MM.1S (cell line): ENCODE results near the gene ZNF516.

Source experiments
- DNase-seq: peaks from one replicate; pipeline ENCODE4 v3.0.0-alpha.2; 2015
- H2AFZ ChIP-seq: fragments of 300-600 bp; sonication (generic); 2 replicates; pipeline ENCODE4 v1.6.0; 2016; ENCODE audit warnings: antibody characterized with exemption, low read length
- H3F3A ChIP-seq: fragments of 300-600 bp; sonication (generic); 2 replicates; pipeline ENCODE4 v1.6.1; 2016; ENCODE audit warnings: mild to moderate bottlenecking, antibody characterized with exemption, low read length, moderate library complexity, mixed read lengths; ENCODE audit not compliant: insufficient read depth
- H3K27ac ChIP-seq: fragments of 300-600 bp; sonication (generic); 2 replicates; pipeline ENCODE4 v1.5.1; 2016; ENCODE audit warnings: mild to moderate bottlenecking, low read length
- H3K27me3 ChIP-seq: fragments of 300-600 bp; sonication (generic); replicated peaks from 2 replicates; pipeline ENCODE4 v1.6.0; 2016; ENCODE audit warnings: low read length; ENCODE audit not compliant: insufficient read depth
- H3K36me3 ChIP-seq: fragments of 300-600 bp; sonication (generic); replicated peaks from 2 replicates; pipeline ENCODE4 v1.6.1; 2016; ENCODE audit warnings: mild to moderate bottlenecking, low read length, mixed read lengths; ENCODE audit not compliant: insufficient read depth
- H3K4me1 ChIP-seq: fragments of 300-600 bp; sonication (generic); 2 replicates; pipeline ENCODE4 v1.6.1; 2016; ENCODE audit warnings: low read length, mixed read lengths
- H3K4me2 ChIP-seq: fragments of 300-600 bp; sonication (generic); 2 replicates; pipeline ENCODE4 v1.6.0; 2016; ENCODE audit warnings: low read depth, low read length
- H3K4me3 ChIP-seq: fragments of 300-600 bp; sonication (generic); 2 replicates; pipeline ENCODE4 v1.5.1; 2016; ENCODE audit warnings: low read length, mixed read lengths
- H3K79me2 ChIP-seq: fragments of 300-600 bp; sonication (generic); 2 replicates; pipeline ENCODE4 v1.6.1; 2016; ENCODE audit warnings: mixed run types, low read length, mixed read lengths
- H3K9ac ChIP-seq: fragments of 300-600 bp; sonication (generic); 2 replicates; pipeline ENCODE4 v1.6.1; 2016; ENCODE audit warnings: low read length, mixed read lengths
- H3K9me2 ChIP-seq: fragments of 300-600 bp; sonication (generic); replicated peaks from 2 replicates; pipeline ENCODE4 v1.6.1; 2016; ENCODE audit warnings: mild to moderate bottlenecking, low read length, mixed read lengths; ENCODE audit not compliant: insufficient read depth
- H3K9me3 ChIP-seq: fragments of 300-600 bp; sonication (generic); replicated peaks from 2 replicates; pipeline ENCODE4 v1.6.1; 2016; ENCODE audit warnings: mild to moderate bottlenecking, low read length, mixed read lengths; ENCODE audit not compliant: insufficient read depth
- H4K20me1 ChIP-seq: fragments of 300-600 bp; sonication (generic); 2 replicates; pipeline ENCODE4 v1.6.1; 2016; ENCODE audit warnings: mild to moderate bottlenecking, low read length, moderate library complexity, mixed read lengths; ENCODE audit not compliant: insufficient read depth
- EZH2 ChIP-seq: fragments of 300-600 bp; sonication (generic); optimal IDR thresholded peaks from 2 replicates; pipeline ENCODE3; 2017; ENCODE audit warnings: low read depth, mild to moderate bottlenecking, antibody characterized with exemption, low read length, mixed read lengths
- EZH2phosphoT487 ChIP-seq: fragments of 300-600 bp; sonication (generic); IDR thresholded peaks from 2 replicates; pipeline ENCODE4 v1.6.1; 2018; ENCODE audit warnings: antibody characterized with exemption, low read length
- TF ChIP-seq, protein P1 (sequence below): fragments of 300-600 bp; sonication (generic); IDR thresholded peaks from 2 replicates; pipeline ENCODE4 v1.5.1; 2016; ENCODE audit warnings: antibody characterized with exemption, low read length, mixed read lengths

The ZNF516 gene

DNA sequence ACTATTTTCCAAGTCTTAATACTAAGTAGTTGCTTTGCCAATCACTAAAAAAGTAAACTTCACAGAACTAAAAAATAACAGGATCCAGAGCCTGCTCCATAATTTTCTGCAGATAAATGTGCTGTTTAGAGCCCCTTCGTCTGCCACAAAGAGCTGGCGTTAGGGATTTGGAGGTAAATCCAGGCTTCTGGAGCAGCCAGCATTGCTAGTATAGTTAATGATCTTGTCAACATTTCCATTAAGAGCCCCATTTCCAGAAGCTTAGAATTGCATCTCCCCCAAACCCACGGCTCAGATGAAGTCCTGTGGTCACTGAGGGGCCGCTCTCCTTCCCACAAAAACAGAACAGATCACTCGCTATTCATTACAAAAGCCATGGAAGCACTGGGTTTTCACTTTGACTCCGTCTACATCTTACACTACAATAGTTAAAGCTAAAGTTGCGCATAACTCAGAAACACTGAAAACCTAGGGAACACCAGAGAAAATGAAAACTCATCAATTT, 41.9 kb downstream of the ZNF516 start:
- no peak overlapping the region for H3K4me2 ChIP-seq
- H4K20me1 ChIP-seq = no peaks in the 10 kb centered on the region
- H3K27ac ChIP-seq = no peak overlapping the region
- no peaks in the 10 kb centered on the region for H3K36me3 ChIP-seq
- H3K79me2 ChIP-seq = no peaks in the 10 kb centered on the region
- H3K9me3 ChIP-seq = no peaks in the 10 kb centered on the region
- no peaks in the 10 kb centered on the region for H3K9me2 ChIP-seq
- H3K4me3 ChIP-seq = no peak overlapping the region
- no peaks in the 10 kb centered on the region for H3K4me1 ChIP-seq
- H3F3A ChIP-seq = no peaks in the 10 kb centered on the region
- no peak for TF ChIP-seq EZH2
- TF ChIP-seq, protein P1, sequence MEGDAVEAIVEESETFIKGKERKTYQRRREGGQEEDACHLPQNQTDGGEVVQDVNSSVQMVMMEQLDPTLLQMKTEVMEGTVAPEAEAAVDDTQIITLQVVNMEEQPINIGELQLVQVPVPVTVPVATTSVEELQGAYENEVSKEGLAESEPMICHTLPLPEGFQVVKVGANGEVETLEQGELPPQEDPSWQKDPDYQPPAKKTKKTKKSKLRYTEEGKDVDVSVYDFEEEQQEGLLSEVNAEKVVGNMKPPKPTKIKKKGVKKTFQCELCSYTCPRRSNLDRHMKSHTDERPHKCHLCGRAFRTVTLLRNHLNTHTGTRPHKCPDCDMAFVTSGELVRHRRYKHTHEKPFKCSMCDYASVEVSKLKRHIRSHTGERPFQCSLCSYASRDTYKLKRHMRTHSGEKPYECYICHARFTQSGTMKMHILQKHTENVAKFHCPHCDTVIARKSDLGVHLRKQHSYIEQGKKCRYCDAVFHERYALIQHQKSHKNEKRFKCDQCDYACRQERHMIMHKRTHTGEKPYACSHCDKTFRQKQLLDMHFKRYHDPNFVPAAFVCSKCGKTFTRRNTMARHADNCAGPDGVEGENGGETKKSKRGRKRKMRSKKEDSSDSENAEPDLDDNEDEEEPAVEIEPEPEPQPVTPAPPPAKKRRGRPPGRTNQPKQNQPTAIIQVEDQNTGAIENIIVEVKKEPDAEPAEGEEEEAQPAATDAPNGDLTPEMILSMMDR = no peak
- no peak for TF ChIP-seq EZH2phosphoT487
- H2AFZ ChIP-seq = no peak overlapping the region
- DNase-seq = no peak
- H3K9ac ChIP-seq = no peak overlapping the region
- H3K27me3 ChIP-seq = no peaks in the 10 kb centered on the region

DNA sequence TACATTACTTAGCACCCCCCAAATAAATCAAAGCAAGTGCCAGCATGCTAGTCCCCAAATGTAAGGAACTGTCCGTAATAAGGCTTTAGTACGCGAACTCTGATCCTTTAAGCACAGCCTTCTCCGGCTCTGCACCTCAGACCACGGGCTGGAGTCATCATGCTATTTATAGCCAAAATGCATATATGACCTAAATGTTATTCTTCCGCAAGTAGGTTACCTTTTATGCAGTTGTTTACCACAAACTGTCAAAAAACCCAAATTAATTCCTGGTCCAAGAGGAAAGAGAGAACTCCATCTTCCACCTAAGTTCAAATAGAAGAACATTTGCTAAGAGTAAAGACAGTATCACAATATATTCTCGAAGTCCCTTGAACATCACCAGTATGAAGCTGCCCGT, 42.7 kb downstream of the ZNF516 start:
- Histone ChIP-seq H4K20me1 (no peaks in the 10 kb centered on the region), H3F3A (no peaks in the 10 kb centered on the region), H3K4me1 (no peaks in the 10 kb centered on the region), H3K9me3 (no peaks in the 10 kb centered on the region), H3K4me3 (no peak overlapping the region), H3K9me2 (no peaks in the 10 kb centered on the region), H3K4me2 (no peak overlapping the region), H3K27me3 (no peaks in the 10 kb centered on the region), H3K79me2 (no peaks in the 10 kb centered on the region), H3K9ac (no peak overlapping the region), H2AFZ (no peak overlapping the region), H3K27ac (no peak overlapping the region), H3K36me3 (no peaks in the 10 kb centered on the region)
- DNase-seq = no peak
- no peak for TF ChIP-seq EZH2phosphoT487
- no peak for TF ChIP-seq EZH2
- TF ChIP-seq, protein P1 = no peak

DNA sequence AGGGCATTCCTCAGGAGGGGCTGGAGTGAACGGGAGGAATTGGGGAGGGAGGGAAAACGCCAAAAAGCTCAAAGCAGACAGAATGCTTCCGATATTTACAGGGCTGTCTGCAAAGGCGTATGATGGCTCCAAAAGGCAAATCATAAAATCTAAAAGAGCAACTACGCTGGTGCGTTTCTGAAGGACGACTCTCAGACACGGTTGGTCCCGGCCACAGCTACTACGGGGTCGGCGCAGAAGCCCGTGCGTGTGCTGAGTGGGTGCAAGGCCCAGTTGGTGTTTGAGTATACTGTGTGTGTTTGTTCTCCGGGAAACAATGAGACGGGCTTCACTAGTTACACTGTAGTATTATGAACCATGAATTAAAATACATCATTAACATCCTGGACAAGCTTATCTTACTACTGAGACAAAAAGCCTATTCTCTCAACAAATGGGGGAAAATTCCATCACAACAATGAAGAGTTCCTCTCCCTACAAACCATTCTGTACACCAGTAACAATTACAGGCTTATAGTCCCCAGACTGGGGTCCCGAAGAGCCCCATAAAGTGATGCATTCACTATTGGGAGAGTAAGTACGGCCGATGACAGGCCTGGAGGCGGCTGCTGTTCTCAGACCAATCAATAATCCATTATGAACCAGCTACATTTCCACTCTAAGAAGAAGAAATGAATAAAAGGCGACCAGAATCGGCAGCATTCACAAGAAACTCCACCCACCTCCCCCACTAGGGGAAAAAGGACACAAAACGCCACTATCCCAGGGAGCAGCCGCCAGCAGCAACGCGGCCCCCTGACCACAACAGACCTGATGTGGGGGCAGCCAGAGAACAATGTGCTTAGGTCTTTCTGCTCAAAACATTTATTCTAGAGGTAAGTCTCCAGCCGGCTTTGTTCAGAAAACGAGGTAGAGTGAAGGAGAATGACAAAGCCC, 43.4 kb downstream of the ZNF516 start:
- Histone ChIP-seq H3K79me2 (no peaks in the 10 kb centered on the region), H3K9me3 (no peaks in the 10 kb centered on the region), H3K27me3 (no peaks in the 10 kb centered on the region), H2AFZ (no peak overlapping the region), H3K9me2 (no peaks in the 10 kb centered on the region), H3K9ac (no peak overlapping the region), H4K20me1 (no peaks in the 10 kb centered on the region), H3F3A (no peaks in the 10 kb centered on the region), H3K4me2 (peak overlapping the region; percentile 29; the same call in 1 of the 2 replicates), H3K4me3 (peak overlapping the region; percentile 11; the same call in 1 of the 2 replicates), H3K4me1 (no peaks in the 10 kb centered on the region), H3K36me3 (no peaks in the 10 kb centered on the region), H3K27ac (no peak overlapping the region)
- no peak for DNase-seq
- TF ChIP-seq, protein P1 = no peak
- TF ChIP-seq EZH2phosphoT487 (no peak), EZH2 (no peak)
